Spinal cord (tissue), 10 donors: ENCODE measurements around the gene MSI2. TPM values are rescaled to one million over a fixed set of nuclear protein-coding genes. Genes with fewer than 3 reads are reported as not detected.
A peak's percentile ranks its signal among the peaks of the same experiment; 100 is the strongest.

ENCODE experiments used
- DNase-seq, 6 donors: peaks; one replicate each; pipeline versions ENCODE4 v3.0.0 to v3.0.0-alpha.2; 2013 to 2015; ENCODE audit warnings: low spot score in 6 of 6, low read depth in 4 of 6
- H3K27ac ChIP-seq: one replicate; pipeline ENCODE4 v1.5.1; 2013; ENCODE audit warnings: low read depth, low read length, control low read depth
- H3K27me3 ChIP-seq: one replicate; pipeline ENCODE4 v1.6.1; 2013; ENCODE audit warnings: low read length; ENCODE audit not compliant: control insufficient read depth, insufficient read depth
- H3K36me3 ChIP-seq: one replicate; pipeline ENCODE4 v1.6.1; 2013; ENCODE audit warnings: low read length; ENCODE audit not compliant: control insufficient read depth, insufficient read depth
- H3K4me1 ChIP-seq: one replicate; pipeline ENCODE4 v1.6.1; 2013; ENCODE audit warnings: low read length; ENCODE audit not compliant: control insufficient read depth, insufficient read depth
- H3K4me3 ChIP-seq: one replicate; pipeline ENCODE4 v1.5.1; 2013; ENCODE audit warnings: low read depth, low read length, control low read depth
- H3K9me3 ChIP-seq: one replicate; pipeline ENCODE4 v1.6.1; 2013; ENCODE audit warnings: low read length; ENCODE audit not compliant: control insufficient read depth, insufficient read depth
- WGBS: methylation state at CpG from one replicate; pipeline ENCODE4 v1.1.5; 2013; ENCODE audit warnings: missing lambda C conversion rate; ENCODE audit not compliant: insufficient coverage; 5-methylcytosine and 5-hydroxymethylcytosine counted together
- polyA plus RNA-seq, 2 donors: library from polyadenylated mRNA; unstranded; fragments of 120-200 nt; gene quantifications; one replicate each; pipeline ENCODE4 v1.2.1, GENCODE V29; 2013; ENCODE audit not compliant: insufficient read length in 2 of 2
- total RNA-seq, 2 donors: library from RNA; depleted of rRNA in 1 of 2; stranded (reverse); fragments of 120-200 nt in 1 of 2; fragments of >200 nt in 1 of 2; gene quantifications; one replicate each; pipeline versions ENCODE4 v1.2.3 to v1.2.4, GENCODE V29; 2013 to 2014
- donor health status: healthy.

MSI2 gene
- total and polyA plus RNA-seq, 4 donors: 92.8 to 167 (median 109) TPM

DNA sequence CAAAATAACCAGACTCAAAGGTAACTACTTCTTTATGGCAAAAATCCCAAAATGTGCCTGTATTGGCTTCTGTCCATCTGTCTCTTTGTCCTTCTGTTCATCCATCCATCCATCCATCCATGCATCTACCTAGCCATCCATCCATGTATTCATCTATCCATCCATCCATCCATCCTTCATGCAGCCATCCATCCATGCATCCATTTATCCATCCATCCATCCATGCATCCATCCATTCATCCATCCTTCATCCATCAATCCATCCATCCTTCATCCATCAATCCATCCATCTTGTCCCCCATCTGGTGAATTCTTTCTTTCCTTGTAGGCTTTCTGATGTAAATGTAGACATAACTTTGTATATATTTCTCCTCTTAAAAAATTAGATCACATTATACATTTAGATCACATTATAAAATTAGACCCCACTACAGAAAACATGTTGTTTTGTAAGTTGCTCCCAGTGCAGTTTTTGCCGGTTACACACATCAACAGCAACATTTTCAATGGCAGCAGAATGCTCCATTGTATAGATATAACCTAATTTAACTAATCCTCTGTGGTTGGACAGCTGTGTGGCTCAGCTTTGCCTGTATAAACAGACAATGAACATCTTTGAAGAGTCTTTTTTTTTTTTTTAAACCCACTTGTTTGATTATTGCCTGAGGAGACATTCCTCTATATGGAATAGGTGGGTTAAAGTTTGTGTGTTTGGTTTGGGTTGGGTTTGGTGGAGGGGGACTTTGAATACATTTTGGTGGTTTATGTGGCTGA, 72.0 kb downstream of the MSI2 start:
- WGBS: no CpG with 5 or more reads among the region's 1 CpG
- no peak overlapping the region for H3K4me3 ChIP-seq
- H3K4me1 ChIP-seq: peaks cover 20% of the 10 kb centered on the region
- H3K9me3 ChIP-seq: no peaks in the 10 kb centered on the region
- no peaks in the 10 kb centered on the region for H3K27me3 ChIP-seq
- H3K36me3 ChIP-seq: peaks cover 11% of the 10 kb centered on the region
- no peak for DNase-seq
- H3K27ac ChIP-seq: peak overlapping the region; percentile 17

GRCh38 chr17:57329380-57330214, 73.3 kb downstream of the MSI2 start:
- Histone ChIP-seq H3K9me3 (no peaks in the 10 kb centered on the region), H3K36me3 (peaks cover 2% of the 10 kb centered on the region), H3K4me3 (no peak overlapping the region), H3K27me3 (no peaks in the 10 kb centered on the region), H3K4me1 (peaks cover 26% of the 10 kb centered on the region), H3K27ac (peak overlapping the region; percentile 16)
- DNase-seq: no peak
- WGBS: 76% methylated on average over 3 of the region's 9 CpGs

DNA sequence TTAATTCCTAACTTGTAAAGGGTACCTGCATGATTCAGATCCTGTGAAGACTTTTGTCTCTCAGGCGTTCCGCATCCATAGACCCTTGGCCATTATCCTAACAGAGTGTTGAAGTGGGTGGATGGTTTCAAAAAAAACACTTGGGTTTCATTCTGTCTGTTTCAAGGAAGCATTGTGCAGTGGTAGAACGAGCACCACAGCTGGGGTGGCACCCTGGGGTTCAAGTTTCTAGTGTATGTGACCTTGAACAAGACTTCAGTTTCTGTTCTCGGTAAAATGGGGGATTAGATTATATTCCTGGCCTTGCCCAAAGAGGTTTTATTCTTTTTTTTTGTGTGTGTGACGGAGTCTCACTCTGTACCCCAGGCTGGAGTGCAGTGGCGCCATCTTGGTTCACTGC, 74.3 kb downstream of the MSI2 start:
- Histone ChIP-seq H3K9me3 (no peaks in the 10 kb centered on the region), H3K27ac (no peak overlapping the region), H3K4me1 (peaks cover 23% of the 10 kb centered on the region), H3K4me3 (no peak overlapping the region), H3K27me3 (no peaks in the 10 kb centered on the region), H3K36me3 (no peaks in the 10 kb centered on the region)
- DNase-seq: no peak
- 76% methylated on average over 2 of the region's 6 CpGs for WGBS

DNA sequence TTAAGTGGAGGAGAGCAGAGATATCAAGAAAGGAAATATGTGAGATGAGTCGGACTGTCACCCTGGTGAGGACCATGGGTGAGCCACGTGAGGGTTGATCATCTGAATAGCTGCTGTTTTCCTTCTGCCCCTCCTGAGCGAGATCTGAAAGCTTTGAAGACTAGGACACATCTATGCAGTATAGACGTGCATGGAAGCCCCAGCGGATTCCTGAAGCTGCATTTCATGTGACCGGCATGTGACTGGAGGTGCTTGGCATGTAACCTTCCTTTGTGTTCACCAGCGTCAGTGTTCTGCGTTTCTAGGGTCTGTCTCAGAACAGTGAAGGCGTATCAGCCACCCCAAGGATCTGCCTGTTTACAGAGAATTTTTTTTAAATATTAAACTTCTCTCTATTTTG, 75.1 kb downstream of the MSI2 start:
- Histone ChIP-seq H3K4me1 (peaks cover 19% of the 10 kb centered on the region), H3K9me3 (no peaks in the 10 kb centered on the region), H3K27ac (no peak overlapping the region), H3K4me3 (no peak overlapping the region), H3K27me3 (no peaks in the 10 kb centered on the region), H3K36me3 (no peaks in the 10 kb centered on the region)
- no peak for DNase-seq
- WGBS: 87% methylated on average over 7 of the region's 9 CpGs

GRCh38 chr17:57332501-57332900, 76.2 kb downstream of the MSI2 start:
- Histone ChIP-seq H3K27ac (no peak overlapping the region), H3K36me3 (no peaks in the 10 kb centered on the region), H3K4me3 (no peak overlapping the region), H3K9me3 (no peaks in the 10 kb centered on the region), H3K4me1 (peaks cover 27% of the 10 kb centered on the region), H3K27me3 (no peaks in the 10 kb centered on the region)
- no CpG with 5 or more reads among the region's 5 CpGs for WGBS
- no peak for DNase-seq

DNA sequence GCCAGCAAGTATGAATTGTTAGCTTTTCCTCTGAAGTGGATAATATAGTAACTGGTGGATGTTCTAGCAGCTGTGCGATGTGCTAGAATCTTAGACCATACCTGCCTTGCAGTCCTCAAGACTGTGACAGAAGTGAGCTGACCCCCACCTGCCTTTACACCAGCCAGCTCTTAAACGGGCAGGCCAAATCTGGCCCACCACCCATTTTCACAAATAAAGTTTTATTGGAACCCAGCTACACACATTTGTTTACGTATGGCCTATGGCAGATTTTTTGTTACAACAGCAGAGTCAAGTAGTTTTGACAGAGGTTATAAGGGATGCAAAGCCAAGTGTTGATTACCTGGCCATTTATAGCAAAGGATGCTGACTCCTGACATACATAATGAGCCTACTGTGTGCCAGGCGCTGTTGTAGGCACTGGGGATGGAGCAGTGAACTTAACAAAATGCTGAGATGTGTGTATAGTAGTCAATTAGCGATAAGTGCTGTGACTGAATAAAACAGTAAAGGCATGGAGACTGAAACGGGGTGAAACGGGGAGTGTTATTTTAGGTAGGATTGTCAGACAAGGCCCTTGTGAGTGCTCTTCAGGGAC, 79.0 kb downstream of the MSI2 start:
- Histone ChIP-seq H3K9me3 (no peaks in the 10 kb centered on the region), H3K4me3 (no peak overlapping the region), H3K27ac (no peak overlapping the region), H3K4me1 (peaks cover 49% of the 10 kb centered on the region), H3K36me3 (peaks cover 3% of the 10 kb centered on the region), H3K27me3 (no peaks in the 10 kb centered on the region)
- DNase-seq: no peak
- WGBS: 91% methylated on average over 4 of the region's 7 CpGs

GRCh38 chr17:57337390-57337789, 81.1 kb downstream of the MSI2 start:
- no peaks in the 10 kb centered on the region for H3K27me3 ChIP-seq
- H3K9me3 ChIP-seq: no peaks in the 10 kb centered on the region
- peak in 5 of 6 donors; percentile 39 to 84 (median 58) for DNase-seq
- peaks cover 3% of the 10 kb centered on the region for H3K36me3 ChIP-seq
- H3K27ac ChIP-seq: peak overlapping the region; percentile 31
- 26% methylated on average over 9 of the region's 12 CpGs for WGBS
- H3K4me1 ChIP-seq: peaks cover 57% of the 10 kb centered on the region
- H3K4me3 ChIP-seq: no peak overlapping the region

- Histone ChIP-seq H3K27me3 (no peaks in the 10 kb centered on the region), H3K36me3 (peaks cover 3% of the 10 kb centered on the region), H3K4me3 (no peak overlapping the region), H3K27ac (peak overlapping the region; percentile 61), H3K4me1 (peaks cover 53% of the 10 kb centered on the region), H3K9me3 (no peaks in the 10 kb centered on the region)
- WGBS: 46% methylated on average over 13 of the region's 13 CpGs
- DNase-seq: peak in 1 of 6 donors; percentile 43
Observed at GRCh38 chr17:57338257-57338914, 82.1 kb downstream of the MSI2 start.
